Large intestine (tissue), 3 donors: ENCODE measurements around the gene OR2A12. TPM values are rescaled to one million over a fixed set of nuclear protein-coding genes. Genes with fewer than 3 reads are reported as not detected.

Experiments
- DNase-seq, 2 donors: peaks; one replicate each; pipeline versions ENCODE4 v3.0.0 to v3.0.0-alpha.2; 2013
- H3K27ac ChIP-seq: one replicate; pipeline ENCODE4 v1.5.1; 2013; ENCODE audit warnings: low read length
- H3K27me3 ChIP-seq: 2 replicates; pipeline ENCODE4 v1.6.1; 2013; ENCODE audit warnings: low read length; ENCODE audit not compliant: control insufficient read depth, insufficient read depth
- H3K36me3 ChIP-seq: 2 replicates; pipeline ENCODE4 v1.6.1; 2013; ENCODE audit warnings: low read length; ENCODE audit not compliant: control insufficient read depth, insufficient read depth
- H3K4me1 ChIP-seq: one replicate; pipeline ENCODE4 v1.6.1; 2013; ENCODE audit warnings: low read length; ENCODE audit not compliant: control insufficient read depth, insufficient read depth
- H3K4me3 ChIP-seq: one replicate; pipeline ENCODE4 v1.5.1; 2013; ENCODE audit warnings: low read length
- H3K9me3 ChIP-seq: one replicate; pipeline ENCODE4 v1.6.1; 2013; ENCODE audit warnings: mild to moderate bottlenecking, low read depth, low read length, moderate library complexity; ENCODE audit not compliant: control insufficient read depth
- WGBS: methylation state at CpG from one replicate; pipeline ENCODE4 v1.1.5; 2013; ENCODE audit warnings: low lambda C conversion rate; ENCODE audit not compliant: insufficient coverage; 5-methylcytosine and 5-hydroxymethylcytosine counted together
- polyA plus RNA-seq: library from polyadenylated mRNA; unstranded; fragments of 120-200 nt; gene quantifications from one replicate; pipeline ENCODE4 v1.2.1, GENCODE V29; 2013

Gene OR2A12
- polyA plus RNA-seq, 1 donor, result 0.04 TPM

DNA sequence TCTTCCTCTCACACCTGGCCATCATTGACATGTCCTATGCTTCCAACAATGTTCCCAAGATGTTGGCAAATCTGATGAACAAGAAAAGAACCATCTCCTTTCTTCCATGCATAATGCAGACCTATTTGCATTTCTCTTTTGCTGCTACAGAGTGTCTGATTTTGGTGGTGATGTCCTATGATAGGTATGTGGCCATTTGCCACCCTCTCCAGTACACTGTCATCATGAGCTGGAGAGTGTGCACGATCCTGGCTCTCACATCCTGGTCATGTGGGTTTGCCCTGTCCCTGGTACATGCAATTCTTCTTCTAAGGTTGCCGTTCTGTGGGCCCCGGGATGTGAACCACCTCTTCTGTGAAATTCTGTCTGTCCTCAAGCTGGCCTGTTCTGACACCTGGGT, 56.1 kb downstream of the OR2A12 start:
- H3K4me3 ChIP-seq, result no peak overlapping the region
- H3K27ac ChIP-seq, result no peak overlapping the region
- WGBS, result no CpG with 5 or more reads among the region's 3 CpGs
- H3K4me1 ChIP-seq, result no peaks in the 10 kb centered on the region
- peaks cover 4% of the 10 kb centered on the region for H3K9me3 ChIP-seq
- DNase-seq, result no peak
- no peaks in the 10 kb centered on the region for H3K36me3 ChIP-seq
- H3K27me3 ChIP-seq, result no peaks in the 10 kb centered on the region

DNA sequence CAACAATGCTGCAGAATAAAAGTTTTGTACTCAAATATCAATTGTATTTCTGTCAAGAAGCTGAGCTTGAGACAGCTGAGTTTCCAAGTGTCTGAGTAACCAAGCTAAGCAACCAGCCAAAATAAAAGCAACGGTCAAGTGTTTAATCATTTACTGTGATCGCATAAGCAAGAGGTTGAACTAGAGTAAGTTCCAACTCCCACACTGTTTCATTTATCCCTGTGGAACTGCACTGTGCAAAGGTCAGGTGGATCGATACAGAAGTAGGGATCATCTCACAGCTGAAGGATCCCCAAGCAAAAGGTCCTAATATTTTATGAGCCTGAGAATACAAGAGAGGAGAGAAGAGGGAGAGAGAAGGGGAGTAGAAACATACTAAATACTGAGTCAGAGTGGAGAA, 58.3 kb downstream of the OR2A12 start:
- Histone ChIP-seq H3K4me3 (no peak overlapping the region), H3K27ac (no peak overlapping the region), H3K9me3 (peaks cover 14% of the 10 kb centered on the region), H3K4me1 (no peaks in the 10 kb centered on the region), H3K27me3 (no peaks in the 10 kb centered on the region), H3K36me3 (no peaks in the 10 kb centered on the region)
- DNase-seq, result no peak
- WGBS, result no CpG with 5 or more reads among the region's 3 CpGs

- DNase-seq, result no peak
- Histone ChIP-seq H3K27me3 (no peaks in the 10 kb centered on the region), H3K27ac (no peak overlapping the region), H3K9me3 (peaks cover 14% of the 10 kb centered on the region), H3K4me1 (no peaks in the 10 kb centered on the region), H3K4me3 (no peak overlapping the region), H3K36me3 (no peaks in the 10 kb centered on the region)
- 86% methylated on average over 2 of the region's 2 CpGs for WGBS
Measured at GRCh38 chr7:144148224-144148827, 62.2 kb downstream of the OR2A12 start.

Other genes starting within 250 kb of the OR2A12 start
- 54.1 TPM for gene TCAF1, start 184.1 kb upstream of the OR2A12 start, polyA plus RNA-seq
- gene OR2F2, start 151.0 kb upstream of the OR2A12 start, polyA plus RNA-seq, result not detected
- 0.13 TPM for gene OR2F1, start 131.4 kb upstream of the OR2A12 start, polyA plus RNA-seq
- not detected for gene OR6B1, start 86.0 kb upstream of the OR2A12 start, polyA plus RNA-seq
- gene OR2A5, start 37.3 kb upstream of the OR2A12 start, polyA plus RNA-seq, result under 0.01 TPM
- gene OR2A25, start 16.5 kb upstream of the OR2A12 start, polyA plus RNA-seq, result not detected
- gene OR2A2, start 23.3 kb downstream of the OR2A12 start, polyA plus RNA-seq, result not detected
- 0.07 TPM for gene OR2A14, start 36.9 kb downstream of the OR2A12 start, polyA plus RNA-seq
- gene CTAGE4, start 97.2 kb downstream of the OR2A12 start, polyA plus RNA-seq, result 18.7 TPM
- 30.6 TPM for gene ARHGEF35, start 109.6 kb downstream of the OR2A12 start, polyA plus RNA-seq
- gene OR2A42, start 153.3 kb downstream of the OR2A12 start, polyA plus RNA-seq, result 0.34 TPM
- gene OR2A7, start 178.5 kb downstream of the OR2A12 start, polyA plus RNA-seq, result 16.7 TPM
- 11.2 TPM for gene CTAGE8, start 183.0 kb downstream of the OR2A12 start, polyA plus RNA-seq
- gene OR2A1, start 226.1 kb downstream of the OR2A12 start, polyA plus RNA-seq, result 0.94 TPM